Loucy (cell line): ENCODE data around the gene C1RL.

Experiments
- EZH2phosphoT487 ChIP-seq: fragments of 200-600 bp; IDR thresholded peaks from 2 replicates; pipeline ENCODE4 v1.6.1; 2018; ENCODE audit warnings: antibody characterized with exemption, mild to moderate bottlenecking, moderate library complexity, borderline replicate concordance
- TF ChIP-seq, protein P1 (sequence below): fragments of 200-600 bp; sonication (generic); conservative IDR thresholded peaks from 2 replicates; pipeline ENCODE4 v1.5.1; 2014; ENCODE audit warnings: mild to moderate bottlenecking, antibody characterized with exemption, low read length

DNA sequence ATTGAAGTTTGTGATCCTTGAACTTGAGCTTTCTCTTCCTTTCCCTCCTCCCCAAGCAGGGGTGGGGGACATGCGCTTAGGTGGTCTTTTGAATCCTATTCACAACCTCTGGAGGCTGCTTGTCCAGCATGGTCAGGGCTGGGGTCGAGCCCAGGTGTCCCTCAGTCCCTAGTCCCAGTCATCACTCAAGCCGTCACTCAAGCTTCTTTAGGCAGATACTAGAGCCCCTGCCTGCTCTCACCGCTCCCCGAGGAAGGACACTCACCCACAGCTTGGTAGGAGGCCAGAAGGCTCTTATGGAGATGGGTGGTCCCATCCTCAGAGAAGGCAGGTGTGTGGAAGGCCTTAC lies 532 bp upstream of the C1RL start:
- TF ChIP-seq, protein P1, sequence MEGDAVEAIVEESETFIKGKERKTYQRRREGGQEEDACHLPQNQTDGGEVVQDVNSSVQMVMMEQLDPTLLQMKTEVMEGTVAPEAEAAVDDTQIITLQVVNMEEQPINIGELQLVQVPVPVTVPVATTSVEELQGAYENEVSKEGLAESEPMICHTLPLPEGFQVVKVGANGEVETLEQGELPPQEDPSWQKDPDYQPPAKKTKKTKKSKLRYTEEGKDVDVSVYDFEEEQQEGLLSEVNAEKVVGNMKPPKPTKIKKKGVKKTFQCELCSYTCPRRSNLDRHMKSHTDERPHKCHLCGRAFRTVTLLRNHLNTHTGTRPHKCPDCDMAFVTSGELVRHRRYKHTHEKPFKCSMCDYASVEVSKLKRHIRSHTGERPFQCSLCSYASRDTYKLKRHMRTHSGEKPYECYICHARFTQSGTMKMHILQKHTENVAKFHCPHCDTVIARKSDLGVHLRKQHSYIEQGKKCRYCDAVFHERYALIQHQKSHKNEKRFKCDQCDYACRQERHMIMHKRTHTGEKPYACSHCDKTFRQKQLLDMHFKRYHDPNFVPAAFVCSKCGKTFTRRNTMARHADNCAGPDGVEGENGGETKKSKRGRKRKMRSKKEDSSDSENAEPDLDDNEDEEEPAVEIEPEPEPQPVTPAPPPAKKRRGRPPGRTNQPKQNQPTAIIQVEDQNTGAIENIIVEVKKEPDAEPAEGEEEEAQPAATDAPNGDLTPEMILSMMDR = no peak
- TF ChIP-seq EZH2phosphoT487 = no peak
